ENCODE data around the gene FBL. TPM values are rescaled to one million over a fixed set of nuclear protein-coding genes. Genes with fewer than 3 reads are reported as not detected.

FBL gene
- total RNA-seq, 4 donors from 2014 or later, result 193 to 333 (median 273) TPM

DNA sequence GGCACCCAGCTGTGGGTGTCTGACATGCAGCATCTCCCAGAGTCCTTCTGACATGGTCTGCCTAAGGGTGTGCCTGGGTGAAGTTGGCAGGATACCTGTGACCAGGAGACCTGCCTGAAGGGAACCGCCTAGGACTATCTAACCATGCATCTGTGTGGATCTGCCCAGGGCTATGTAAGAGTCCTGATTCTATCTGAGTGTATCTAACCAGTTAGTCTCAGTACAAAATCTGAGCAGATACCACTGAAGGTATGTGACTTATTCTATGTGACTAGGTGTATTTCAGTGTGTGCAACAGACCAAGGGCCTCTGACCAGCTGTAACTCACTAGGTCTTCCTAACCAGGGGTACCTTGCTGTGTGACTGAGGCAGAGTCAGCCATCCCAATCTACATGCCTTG, 28.2 kb upstream of the FBL start:
- H3K36me3 ChIP-seq, result no peaks in the 10 kb centered on the region
- H3K4me1 ChIP-seq, result no peaks in the 10 kb centered on the region
- H3K27me3 ChIP-seq, result peaks cover 3% of the 10 kb centered on the region
- H3K4me3 ChIP-seq, result no peak overlapping the region
- whole genome bisulfite sequencing, result 43% methylated on average over 1 of the region's 1 CpG
- TF ChIP-seq POLR2A (IDR thresholded peaks at IDR 0.05), result no peak
- no peak for TF ChIP-seq EP300 (IDR thresholded peaks at IDR 0.05)
- no peak for TF ChIP-seq POLR2AphosphoS5 (IDR thresholded peaks at IDR 0.05)
- TF ChIP-seq, protein P1, sequence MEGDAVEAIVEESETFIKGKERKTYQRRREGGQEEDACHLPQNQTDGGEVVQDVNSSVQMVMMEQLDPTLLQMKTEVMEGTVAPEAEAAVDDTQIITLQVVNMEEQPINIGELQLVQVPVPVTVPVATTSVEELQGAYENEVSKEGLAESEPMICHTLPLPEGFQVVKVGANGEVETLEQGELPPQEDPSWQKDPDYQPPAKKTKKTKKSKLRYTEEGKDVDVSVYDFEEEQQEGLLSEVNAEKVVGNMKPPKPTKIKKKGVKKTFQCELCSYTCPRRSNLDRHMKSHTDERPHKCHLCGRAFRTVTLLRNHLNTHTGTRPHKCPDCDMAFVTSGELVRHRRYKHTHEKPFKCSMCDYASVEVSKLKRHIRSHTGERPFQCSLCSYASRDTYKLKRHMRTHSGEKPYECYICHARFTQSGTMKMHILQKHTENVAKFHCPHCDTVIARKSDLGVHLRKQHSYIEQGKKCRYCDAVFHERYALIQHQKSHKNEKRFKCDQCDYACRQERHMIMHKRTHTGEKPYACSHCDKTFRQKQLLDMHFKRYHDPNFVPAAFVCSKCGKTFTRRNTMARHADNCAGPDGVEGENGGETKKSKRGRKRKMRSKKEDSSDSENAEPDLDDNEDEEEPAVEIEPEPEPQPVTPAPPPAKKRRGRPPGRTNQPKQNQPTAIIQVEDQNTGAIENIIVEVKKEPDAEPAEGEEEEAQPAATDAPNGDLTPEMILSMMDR (IDR thresholded peaks at IDR 0.05), result no peak
- H3K27ac ChIP-seq, result no peak overlapping the region
- no peak for DNase-seq (ENCODE audit: low spot score in 2 of 2)
- H3K9me3 ChIP-seq, result no peaks in the 10 kb centered on the region

DNA sequence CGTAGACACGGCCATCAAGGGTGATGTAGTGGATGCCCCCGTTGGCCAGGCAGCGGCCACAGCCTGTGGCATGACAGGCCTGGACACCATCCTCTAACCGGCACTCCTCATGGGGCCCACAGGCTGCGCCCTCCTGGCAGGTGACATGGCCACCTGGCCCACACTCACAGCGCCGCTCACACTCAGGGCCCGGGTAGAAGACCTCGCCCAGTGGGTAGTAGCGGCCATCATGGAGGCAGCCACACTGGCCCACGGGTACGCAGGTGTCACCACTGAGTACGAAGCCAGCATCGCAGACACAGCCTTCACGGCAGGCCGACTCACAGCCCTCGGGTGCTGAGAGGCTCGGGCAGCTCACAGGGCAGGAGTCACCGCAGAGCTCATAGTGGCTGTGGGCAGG, 27.2 kb upstream of the FBL start:
- H3K9me3 ChIP-seq, result no peaks in the 10 kb centered on the region
- no peaks in the 10 kb centered on the region for H3K36me3 ChIP-seq
- DNase-seq (ENCODE audit: low spot score in 2 of 2), result no peak
- H3K4me1 ChIP-seq, result no peaks in the 10 kb centered on the region
- H3K4me3 ChIP-seq, result no peak overlapping the region
- H3K27me3 ChIP-seq, result peaks cover 3% of the 10 kb centered on the region
- 89% methylated on average over 7 of the region's 20 CpGs for WGBS
- H3K27ac ChIP-seq, result no peak overlapping the region
- TF ChIP-seq, protein P1 (IDR thresholded peaks at IDR 0.05), result no peak
- no peak for TF ChIP-seq EP300 (IDR thresholded peaks at IDR 0.05)
- TF ChIP-seq POLR2A (IDR thresholded peaks at IDR 0.05), result no peak
- TF ChIP-seq POLR2AphosphoS5 (IDR thresholded peaks at IDR 0.05), result no peak

DNA sequence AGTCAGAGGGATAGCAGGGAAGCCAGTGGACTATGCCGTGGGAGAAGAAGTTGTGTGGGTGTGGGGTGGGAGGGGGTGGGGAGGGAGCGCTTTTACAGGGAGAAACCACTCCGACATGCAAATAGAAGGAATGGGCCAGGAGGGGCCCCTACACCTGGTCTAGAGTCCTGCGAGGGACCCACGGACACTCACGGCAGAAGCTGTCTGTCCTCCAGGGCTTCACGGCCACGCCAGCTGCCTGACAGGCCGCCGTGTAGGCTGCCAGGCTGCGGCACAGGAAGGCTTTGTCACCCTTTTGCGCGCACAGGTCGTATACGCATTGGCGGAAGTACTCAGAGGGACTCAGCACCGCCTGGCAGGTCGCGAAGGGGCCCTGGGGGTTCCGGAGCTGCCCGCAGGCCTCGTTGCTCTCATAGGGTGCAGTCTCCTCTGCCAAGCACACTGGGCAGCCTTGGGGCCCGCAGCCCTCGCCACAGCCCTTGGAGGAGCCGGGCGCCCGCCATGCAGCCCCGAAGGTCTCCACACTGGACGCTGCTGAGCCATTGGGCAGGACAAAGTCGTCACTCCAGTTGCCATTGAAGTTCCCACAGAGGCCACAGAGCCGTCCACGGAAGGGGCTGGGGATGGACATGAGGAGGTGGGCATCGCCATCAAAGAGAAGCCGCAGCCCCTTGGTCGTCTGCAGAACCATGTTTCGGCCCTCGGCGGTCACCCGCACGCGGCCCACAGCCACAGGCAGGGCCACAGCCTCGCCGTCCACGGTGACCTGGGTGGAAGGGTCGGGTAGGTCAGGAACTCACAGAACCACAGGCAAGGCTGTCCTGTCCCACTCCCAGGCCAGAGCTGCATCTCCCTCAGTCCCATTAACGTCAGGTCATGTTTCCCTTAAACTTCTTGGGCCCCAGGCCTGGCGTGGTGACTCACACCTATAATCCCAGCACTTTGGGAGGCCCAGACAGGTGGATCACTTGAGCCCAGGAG, 26.0 kb upstream of the FBL start:
- DNase-seq (ENCODE audit: low spot score in 2 of 2), result no peak
- H3K27ac ChIP-seq, result no peak overlapping the region
- H3K4me3 ChIP-seq, result no peak overlapping the region
- TF ChIP-seq, protein P1 (IDR thresholded peaks at IDR 0.05), result no peak
- no peak for TF ChIP-seq POLR2AphosphoS5 (IDR thresholded peaks at IDR 0.05)
- no peak for TF ChIP-seq EP300 (IDR thresholded peaks at IDR 0.05)
- TF ChIP-seq POLR2A (IDR thresholded peaks at IDR 0.05), result no peak
- no peaks in the 10 kb centered on the region for H3K27me3 ChIP-seq
- H3K9me3 ChIP-seq, result no peaks in the 10 kb centered on the region
- no peaks in the 10 kb centered on the region for H3K4me1 ChIP-seq
- H3K36me3 ChIP-seq, result no peaks in the 10 kb centered on the region
- 85% methylated on average over 9 of the region's 47 CpGs for WGBS

DNA sequence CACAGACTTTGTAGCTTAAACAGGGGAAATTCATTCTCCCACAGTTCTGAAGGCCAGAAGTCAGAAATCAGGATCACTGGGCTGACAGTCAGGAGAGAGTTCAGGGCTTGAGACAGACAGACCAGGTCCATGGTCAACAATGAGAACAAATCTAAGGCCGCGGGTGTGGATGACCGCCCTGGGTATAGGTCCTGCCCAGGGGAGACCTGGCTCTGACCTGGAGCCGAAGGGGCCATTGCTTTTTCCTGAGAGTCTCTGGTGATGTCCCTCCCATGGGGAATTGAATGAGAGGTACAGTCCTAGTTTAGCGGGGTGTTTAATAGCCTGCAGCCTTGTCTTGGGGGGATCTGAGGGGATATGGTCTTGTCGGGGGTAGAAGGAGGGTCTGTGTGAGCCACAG, 25.2 kb upstream of the FBL start:
- Histone ChIP-seq H3K27ac (no peak overlapping the region), H3K9me3 (no peaks in the 10 kb centered on the region), H3K36me3 (no peaks in the 10 kb centered on the region), H3K4me1 (no peaks in the 10 kb centered on the region), H3K27me3 (no peaks in the 10 kb centered on the region), H3K4me3 (no peak overlapping the region)
- DNase-seq (ENCODE audit: low spot score in 2 of 2), result no peak
- WGBS, result 98% methylated on average over 6 of the region's 6 CpGs
- TF ChIP-seq POLR2A (IDR thresholded peaks at IDR 0.05), result no peak
- TF ChIP-seq EP300 (IDR thresholded peaks at IDR 0.05), result no peak
- TF ChIP-seq, protein P1 (IDR thresholded peaks at IDR 0.05), result no peak
- no peak for TF ChIP-seq POLR2AphosphoS5 (IDR thresholded peaks at IDR 0.05)

DNA sequence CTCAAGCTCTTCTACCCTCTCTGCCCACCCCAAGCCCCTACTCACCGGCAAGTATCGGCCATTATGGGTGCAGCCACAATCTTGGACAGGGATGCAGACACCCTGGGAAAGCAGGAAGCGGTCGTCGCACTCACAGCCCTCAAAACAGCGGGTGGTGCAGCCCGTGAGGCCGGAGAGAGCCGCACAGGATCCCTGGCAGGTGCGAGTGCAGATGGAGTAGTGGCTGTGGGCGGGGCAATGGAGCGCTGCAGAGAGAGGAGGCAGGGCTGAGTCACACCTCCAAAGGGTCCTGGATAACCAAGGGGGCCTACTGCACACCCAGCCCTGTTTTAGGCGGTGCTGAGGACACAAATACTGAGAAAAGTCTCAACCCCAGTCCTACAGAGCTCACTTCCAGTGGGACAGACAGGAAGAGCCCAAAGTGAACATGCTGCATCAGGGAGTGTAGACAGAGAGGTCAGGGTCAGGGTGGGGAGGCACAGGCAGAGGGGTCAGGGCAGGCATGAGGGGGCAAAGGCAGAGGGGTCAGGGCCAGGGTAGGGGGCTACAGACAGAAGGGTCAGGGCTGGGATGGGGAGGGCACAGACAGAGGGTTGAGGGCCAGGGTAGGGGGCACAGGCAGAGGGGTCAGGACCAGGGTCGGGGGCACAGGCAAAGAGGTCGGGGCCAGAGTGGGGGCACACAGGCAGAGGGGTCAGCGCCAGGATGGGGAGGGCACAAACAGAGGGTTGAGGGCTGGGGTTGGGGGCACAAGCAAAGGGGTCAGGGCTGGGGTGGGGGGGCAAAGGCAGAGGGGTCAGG, 24.2 kb upstream of the FBL start:
- Histone ChIP-seq H3K4me1 (no peaks in the 10 kb centered on the region), H3K9me3 (no peaks in the 10 kb centered on the region), H3K27ac (no peak overlapping the region), H3K36me3 (no peaks in the 10 kb centered on the region), H3K27me3 (no peaks in the 10 kb centered on the region), H3K4me3 (no peak overlapping the region)
- 67% methylated on average over 16 of the region's 16 CpGs for WGBS
- DNase-seq (ENCODE audit: low spot score in 2 of 2), result no peak
- TF ChIP-seq POLR2A (IDR thresholded peaks at IDR 0.05), result no peak
- TF ChIP-seq, protein P1 (IDR thresholded peaks at IDR 0.05), result no peak
